GM21367 (cell line): ENCODE data around the gene MAST4.

Source experiments
- ATAC-seq: cut with Tn5 transposase; IDR thresholded peaks from one replicate; pipeline ENCODE4 v1.9.1; 2021; ENCODE audit not compliant: unreplicated experiment

The MAST4 gene

DNA sequence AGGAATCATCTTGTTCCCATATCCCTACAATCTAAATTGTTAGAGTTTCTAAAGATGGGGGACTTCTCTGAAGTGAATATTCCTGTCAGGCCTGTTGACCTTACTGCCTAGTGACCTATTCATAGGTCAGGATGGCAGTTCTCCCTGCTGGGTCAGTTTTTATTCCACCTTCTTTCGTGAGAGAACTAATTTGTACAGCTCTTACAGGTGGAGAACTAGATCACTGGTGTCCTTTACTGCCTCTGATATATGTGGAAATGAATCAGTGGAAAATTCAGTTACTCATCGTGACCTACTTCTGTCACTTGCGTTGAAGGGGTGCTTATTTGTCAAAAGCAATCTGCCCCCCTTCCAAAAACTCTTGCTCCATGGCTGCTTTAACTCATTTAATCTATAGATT is 435.5 kb downstream of the MAST4 start:
- ATAC-seq: no peak

DNA sequence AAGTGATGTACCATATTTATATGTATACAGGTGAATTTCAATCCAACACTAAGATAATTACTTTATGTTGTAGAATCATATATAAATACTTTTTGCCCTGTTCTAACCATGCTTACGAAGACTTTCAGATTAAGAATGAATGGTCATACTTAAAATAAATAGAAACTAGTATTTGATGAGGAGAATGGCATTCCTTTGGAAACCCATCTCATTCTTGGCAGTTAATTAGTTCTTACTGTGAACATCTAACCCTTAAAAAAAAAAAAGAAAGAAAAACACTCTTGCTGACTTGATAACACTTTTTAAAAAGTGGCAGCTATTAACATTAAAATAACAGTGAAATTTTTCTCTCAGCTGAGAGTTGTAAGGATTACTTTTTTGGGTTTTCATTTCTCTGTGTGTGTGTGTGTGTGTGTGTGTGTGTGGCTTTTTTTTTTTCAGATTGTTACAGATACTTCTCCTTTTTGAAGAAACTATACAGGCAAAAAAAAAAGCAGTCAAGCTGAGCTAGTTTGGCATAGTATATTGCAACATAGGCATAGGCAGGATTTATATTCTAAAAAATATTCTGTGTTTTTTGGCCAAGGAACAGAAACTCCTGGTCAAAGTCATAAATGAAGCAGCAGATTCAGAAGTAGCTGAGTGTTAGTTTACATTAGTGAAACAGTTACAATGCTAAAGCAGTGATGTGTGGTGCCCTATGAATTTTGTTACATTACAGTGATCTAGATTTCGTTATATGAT is 436.9 kb downstream of the MAST4 start:
- no peak for ATAC-seq

DNA sequence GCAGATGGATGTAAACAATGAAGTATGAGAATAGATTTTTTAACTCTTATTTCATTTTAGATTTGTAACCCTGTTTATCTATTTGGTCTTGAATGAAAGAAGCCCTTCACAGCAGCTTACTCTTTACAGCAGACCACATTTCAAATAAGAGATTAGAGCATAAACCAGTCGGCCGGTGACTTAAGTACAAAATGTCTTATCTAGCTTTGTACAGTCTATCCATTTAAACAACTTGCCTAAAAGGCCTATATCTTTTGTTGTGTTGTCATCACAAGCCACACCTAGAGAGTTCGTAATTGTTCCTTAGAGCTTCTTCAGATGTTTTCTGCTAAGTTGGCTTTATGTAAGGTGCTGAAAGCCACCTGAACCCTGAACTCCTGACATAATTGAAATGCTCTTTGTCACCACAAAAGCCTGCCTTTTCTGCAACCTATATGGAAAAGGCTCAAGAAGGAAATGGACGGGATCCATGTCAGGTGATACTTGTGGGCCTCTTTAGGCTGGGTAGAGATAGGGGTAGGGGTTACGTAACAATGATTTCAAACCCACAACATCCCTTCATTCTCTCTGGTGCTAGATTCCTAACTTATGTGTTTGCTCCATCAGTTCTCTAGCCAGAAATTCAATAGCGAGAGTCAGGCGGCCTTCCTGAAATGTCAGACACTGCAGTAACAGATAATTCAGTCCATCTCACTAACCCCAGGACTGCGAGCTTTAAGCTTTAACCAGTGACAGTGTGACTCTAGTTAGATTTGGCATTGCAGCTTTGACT is 437.9 kb downstream of the MAST4 start:
- no peak for ATAC-seq

DNA sequence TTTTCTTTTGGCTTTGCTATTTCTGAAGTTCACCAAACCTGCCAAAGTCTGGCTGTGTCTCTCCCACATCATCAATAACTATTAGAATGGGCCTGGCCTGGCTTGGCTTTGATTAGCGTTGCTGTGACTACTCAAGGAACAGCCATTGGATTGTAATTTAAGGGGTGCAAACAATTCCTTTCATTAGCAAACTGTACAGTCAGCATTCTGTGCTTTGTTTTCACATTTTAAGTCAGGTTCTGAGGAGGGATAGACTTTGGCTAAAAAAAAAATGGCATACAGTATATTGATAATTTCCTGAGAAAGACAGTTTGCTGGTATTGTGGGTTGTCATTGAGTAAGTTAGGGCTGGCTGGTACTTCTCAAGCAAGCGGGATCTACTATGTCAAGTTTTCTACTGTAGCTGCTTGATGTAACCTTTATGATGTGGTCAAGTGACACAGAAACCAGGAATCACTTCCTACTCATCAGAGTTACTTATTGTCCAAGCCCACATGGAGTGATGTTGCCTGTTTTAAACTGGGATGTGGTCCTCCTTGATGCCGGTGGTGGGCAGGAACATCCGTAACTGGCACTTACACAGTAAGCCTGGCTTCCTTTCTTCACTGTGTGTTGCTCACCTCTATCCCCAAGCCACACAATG is 439.0 kb downstream of the MAST4 start:
- ATAC-seq: no peak

DNA sequence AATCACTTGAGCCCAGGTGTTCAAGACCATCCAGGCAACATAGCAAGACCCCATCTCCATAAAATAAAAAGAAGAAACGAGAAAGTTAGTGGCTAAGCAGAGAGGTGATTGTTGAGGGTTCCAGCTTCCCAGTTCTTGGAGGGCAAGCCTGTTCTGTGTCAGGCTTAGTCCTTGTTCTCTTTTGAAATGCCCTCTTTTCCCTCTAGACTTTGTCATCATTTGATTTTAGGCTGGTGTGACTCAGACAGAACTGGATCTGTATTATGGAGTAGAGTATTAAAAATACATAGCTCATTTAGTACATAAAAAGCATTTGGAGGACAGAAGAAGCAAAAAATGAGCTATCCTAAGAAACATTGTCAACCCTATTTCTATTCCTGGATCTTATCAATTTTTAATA is 441.0 kb downstream of the MAST4 start:
- ATAC-seq: no peak

DNA sequence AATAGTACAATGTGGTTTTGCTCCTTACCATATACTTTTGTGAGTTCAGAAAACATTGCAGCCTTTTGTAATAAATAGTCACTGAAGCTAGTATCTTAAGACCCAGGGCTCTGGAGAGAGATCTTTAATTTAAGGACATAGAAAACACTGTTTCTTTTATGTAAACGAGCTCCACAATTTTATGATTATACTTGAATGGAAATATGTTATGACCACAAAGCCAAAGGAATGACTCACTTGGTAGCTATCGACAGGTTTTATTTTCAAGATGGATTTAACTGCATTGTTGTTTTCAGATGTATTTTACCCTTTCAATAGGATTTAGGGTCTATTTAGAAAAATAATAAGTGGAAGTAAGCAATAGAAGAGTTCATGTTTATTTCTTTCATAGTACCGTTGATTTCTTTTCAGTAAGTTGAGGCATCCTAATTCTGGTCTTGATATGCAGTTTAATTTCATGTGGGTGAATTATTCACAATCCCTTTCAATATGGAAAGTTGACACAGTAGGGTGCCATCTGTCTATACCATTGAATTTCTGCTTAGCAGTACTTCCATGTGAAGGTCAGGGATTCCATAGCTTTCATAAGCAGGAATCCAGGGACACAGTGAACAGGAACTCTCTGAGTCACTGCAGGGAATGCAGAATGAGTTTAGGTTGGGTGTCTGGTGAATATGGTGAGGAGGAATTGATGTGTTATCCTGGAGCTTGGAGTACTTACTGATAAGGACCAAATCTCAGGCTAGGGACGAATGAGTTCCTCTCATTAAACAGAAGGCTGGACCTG is 442.8 kb downstream of the MAST4 start:
- no peak for ATAC-seq

DNA sequence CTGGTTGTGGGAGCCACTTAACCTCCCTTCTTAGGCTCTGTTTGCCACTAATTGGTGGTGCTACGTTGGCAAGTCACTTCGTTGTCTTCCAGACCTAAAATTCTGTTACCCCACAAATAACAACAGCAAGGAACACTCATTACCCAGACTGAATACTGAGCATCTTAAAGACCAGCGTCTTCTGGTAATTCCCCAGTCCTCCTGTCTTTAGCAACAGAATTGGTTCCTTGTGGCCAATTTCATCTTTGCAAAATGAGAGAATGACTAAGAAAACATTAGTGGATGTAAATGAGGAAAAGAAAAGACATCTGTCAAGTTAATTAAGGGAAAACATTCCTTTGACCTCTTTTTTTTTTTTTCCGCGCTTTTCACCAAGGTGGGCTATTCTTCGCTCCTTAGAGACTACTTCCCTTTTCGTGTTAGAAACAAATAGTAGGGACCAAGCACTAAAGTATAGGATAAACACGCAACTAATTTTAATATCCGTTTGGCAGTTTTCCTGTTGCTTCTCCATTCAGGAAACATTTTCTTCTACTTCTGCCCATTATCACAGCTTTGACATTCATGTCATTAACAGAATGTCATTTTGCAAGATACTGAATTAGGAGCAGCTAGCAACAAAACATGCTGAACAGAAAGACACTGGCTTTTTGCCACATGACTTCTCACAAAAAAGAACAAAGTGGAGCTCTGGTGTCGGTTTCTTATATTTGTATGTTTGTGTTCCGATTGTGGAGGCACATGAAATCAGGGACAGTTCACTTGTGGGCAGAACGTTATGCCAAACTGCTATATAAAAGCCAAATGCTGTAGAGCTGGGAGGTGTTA is 446.2 kb downstream of the MAST4 start:
- no peak for ATAC-seq

DNA sequence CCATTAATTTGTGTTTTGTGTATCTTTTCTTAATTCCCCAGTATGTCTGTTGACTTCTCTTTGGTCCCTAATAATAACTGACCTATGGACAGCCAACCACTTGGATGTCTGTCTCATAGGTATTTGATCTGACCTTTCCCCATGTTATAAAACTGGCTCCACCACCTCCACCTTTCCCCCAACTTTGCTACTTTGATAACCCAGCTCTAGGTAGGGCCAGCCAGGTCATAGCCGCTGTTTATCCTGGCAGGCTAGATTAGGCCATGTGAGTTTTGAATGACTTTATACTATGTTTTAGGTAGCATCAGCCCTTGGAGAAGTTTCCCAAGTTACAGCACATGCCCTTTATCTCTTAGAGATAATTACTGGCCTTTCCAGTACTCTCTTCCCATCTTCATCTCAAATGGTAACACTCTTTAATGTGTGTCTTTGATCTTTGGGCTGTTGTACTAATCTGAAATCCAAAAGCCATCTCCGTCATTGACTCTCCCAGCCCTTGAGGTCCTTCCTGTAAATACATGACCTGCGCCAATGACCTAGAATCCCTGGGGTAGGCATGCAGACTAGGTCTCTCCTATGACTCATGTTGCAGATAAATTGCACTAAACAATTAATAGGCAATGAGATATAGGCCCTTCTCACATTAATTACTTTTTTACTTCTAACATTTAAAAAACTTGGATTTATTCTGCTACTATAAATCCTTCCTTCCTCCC is 447.8 kb downstream of the MAST4 start:
- ATAC-seq: no peak

DNA sequence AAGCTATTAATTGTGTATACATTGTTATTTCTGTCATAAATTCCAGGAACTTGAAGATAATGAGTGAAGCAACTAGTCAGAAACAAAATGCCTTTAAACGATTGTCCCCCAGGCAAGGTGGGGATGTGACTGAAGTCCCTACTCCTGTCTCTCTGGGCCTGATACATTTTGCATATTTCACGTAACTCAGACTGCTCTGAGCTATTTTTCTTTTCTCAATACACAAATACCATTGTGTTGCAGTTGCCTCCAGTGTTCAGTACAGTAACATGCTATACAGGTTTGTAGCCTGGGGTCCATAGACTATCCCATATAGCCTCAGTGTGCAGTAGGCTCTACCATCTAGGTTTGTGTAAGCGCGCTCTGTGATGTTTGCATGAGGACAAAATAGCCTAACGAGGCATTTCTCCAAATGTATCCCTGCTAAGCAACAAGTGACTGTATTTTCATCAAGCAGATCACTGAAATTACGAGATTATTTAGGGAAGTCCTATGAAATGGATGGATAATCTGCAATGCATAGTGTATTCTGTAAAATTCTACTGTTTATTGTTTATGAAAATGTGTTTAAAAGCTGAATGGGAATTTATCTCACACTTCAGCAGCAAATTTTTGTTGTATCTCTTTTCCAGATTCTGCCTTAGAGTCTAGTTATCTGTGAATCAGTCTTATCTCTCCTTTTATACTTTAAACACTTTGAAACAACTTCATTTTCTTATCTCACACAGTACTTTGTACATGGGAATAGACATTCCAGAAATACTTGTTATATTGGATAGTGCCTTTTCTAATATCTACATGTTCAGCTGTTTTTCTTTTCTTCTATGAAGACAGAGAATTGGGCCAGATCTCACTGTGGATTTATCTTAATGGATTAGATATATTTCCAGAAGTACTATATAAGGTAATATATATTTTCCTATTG is 449.9 kb downstream of the MAST4 start:
- ATAC-seq: no peak

DNA sequence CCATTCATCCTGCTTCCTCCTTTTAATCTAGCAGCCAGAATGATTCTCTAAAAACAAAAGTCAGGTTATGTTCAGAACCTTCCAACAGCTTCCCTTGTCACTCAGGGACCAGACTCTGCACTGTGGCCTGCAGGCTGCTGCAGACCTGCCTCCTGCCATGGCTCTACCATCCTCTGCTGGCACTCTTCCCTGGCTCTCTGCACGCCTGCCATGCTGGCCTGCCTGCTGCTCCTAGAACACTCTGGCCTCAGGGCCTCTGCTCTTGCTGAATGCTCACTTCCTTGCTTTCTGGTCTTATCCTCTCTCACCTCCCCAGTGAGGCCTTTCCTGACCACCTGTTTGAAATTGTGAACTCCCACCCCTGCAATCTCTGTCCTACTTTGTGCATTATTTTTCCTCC is 451.0 kb downstream of the MAST4 start:
- ATAC-seq: no peak

DNA sequence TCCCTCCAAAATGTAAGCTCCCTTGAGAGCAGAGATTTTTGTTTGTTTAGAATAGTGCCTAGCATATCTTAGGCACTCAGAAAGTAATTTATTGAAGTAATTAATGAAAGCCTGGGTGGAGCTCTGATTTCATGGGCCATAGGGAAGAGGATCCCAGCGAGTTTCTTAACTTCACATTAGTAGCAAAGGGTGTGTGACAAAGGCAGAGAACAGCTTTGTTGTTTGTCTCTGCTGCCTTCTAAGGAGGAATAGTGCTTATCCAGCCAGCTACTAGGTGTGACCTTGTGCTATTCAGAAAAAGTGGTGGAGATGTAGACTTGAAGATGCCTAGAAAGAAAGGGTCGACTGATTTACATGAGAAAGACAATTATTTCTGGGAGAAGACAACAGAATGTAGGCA is 451.4 kb downstream of the MAST4 start:
- no peak for ATAC-seq

DNA sequence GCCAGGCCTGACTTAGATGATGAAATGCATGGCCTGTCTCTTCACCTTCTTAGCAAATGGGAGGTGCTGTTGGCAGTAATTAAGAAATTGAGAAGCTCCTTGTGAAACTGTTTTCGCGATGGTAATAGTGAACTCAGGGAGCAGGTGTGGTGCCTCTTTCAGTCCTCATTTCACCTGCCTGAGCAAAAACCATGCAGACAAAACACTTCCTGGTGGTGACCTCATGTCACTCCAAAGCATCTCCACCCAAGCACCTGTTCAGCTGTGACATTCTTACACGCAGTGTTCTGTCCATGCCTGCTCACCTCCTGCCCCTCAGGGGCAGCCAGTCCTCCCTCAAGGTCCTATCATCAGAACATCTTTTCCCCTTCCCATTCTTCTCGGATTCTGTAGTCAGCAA is 453.9 kb downstream of the MAST4 start:
- no peak for ATAC-seq

DNA sequence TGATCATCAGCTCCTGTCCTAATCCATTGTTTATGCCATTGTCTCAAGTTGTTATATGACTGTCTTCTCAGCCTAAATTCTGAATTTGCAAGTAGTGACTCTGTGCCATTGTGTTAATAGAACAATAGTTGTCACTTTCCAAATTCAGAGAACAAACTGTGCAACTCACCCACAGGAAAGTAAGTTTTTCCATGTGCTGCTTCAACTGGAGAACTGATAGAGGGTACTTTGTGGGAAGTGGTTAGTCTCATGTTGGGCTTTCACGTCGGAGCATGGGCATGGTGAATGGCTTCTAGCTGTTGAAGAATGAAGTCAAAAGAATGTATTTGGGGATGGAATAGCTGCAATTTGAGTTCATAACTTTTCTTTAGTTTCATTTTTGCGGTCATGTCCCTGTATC is 454.4 kb downstream of the MAST4 start:
- ATAC-seq: no peak

DNA sequence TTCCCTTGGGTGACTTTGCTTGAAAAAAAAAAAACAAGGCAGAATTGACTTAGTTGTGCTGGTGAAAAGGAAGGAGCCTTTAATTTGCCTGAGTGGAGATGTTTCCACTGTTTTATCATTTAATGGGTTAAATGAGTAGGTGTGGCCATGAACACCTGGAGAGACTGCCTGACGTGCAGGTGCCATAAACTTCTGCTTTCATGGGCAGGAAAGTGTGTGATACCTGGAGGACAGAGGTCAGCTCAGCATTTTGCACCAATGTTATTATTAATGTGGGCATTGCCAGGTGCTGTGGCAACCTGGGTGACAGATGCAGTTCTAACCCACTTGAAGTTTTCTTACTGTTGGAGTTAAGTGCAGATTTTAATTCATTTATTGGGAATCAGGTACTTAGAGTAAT is 455.0 kb downstream of the MAST4 start:
- ATAC-seq: no peak

DNA sequence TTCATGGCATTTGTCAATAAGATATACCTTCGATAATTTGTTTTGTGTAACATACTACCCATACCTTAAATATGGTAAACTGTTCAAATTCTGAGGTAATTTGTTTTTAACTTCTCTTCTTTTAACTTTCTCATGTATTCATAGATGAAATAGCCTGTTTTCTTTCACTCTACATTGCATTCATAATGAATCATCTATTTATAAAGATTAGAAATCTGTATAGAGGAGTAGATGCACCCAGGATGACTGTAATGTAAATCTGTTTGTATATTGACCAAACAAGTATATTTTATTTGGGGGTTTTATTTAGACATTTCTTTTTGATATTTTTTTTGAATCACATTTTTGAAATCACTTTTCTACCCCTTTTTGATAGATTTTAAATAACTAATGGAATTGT is 455.8 kb downstream of the MAST4 start:
- ATAC-seq: no peak

DNA sequence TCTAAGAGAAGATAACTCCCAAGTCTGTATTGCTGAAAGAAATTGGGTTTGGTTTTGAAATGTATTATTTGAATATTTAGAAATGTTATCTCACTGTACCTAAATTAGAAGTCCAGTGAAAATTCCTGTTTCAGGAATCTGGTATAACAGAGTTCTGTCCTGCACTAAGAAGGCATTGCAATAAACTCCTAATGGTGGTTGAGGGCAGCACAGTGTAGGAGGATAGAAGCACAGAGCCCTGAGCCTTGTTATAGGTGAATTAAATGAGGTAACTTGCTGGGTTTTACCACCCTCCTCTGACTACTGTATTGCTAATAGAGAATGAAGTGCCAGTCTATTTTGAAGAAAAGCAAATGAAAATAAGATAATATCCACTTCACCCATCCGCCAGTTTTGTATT is 457.0 kb downstream of the MAST4 start:
- ATAC-seq: no peak

DNA sequence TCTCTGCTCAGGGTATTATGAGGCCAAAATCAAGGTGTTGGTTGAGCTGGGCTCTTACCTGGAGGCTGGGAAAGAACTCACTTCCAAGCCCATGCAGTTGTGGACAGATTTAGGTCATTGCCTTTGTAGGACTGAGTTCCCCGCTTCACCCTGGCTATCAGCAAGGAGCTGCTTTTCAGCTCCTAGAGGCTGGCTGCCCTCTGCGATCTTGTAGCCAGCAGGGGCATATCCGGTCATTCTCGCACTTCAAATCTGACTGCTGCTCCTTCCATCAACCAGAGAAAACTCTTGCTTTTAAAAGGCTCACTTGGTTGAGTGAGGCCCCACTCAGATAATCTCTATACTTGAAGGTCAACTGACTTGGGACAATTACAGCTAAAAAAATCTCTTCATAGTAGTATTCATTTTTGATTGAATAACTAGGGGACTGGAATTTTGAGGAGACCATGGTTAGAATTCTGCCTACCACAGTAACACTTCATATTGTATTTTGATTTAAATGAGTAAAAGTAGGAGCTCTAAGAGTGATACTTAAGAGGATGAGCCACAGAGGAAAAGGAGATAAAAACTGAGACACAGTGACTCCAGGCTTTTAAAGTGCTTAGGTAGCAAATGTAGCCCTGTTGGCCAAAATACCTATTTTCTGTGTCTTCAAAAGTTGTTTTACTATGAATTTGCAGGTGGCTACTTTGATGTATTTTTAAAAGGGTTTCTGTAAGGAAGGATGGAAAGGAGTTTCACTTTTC is 463.0 kb downstream of the MAST4 start:
- ATAC-seq: no peak
